HEK293T (cell line): ENCODE results near the gene EPHX1.

Experiments used
- ARNT ChIP-seq: fragments of 450-650 bp; IDR thresholded peaks from 2 replicates; pipeline ENCODE4 v1.6.1; 2017; ENCODE audit warnings: mild to moderate bottlenecking
- BHLHE40 ChIP-seq: fragments of 450-650 bp; IDR thresholded peaks from 2 replicates; pipeline ENCODE4 v1.6.1; 2016; ENCODE audit warnings: mild to moderate bottlenecking, moderate library complexity, borderline replicate concordance
- CTBP1 ChIP-seq: fragments of 450-650 bp; IDR thresholded peaks from 2 replicates; pipeline ENCODE4 v1.6.1; 2016; ENCODE audit warnings: borderline replicate concordance
- FOXM1 ChIP-seq: fragments of 450-650 bp; IDR thresholded peaks from 2 replicates; pipeline ENCODE4 v1.6.1; 2017; ENCODE audit warnings: mild to moderate bottlenecking, borderline replicate concordance
- SUZ12 ChIP-seq: fragments of 450-650 bp; IDR thresholded peaks from 2 replicates; pipeline ENCODE4 v1.6.1; 2016; ENCODE audit warnings: mild to moderate bottlenecking
- TARDBP ChIP-seq: fragments of 450-650 bp; IDR thresholded peaks from 2 replicates; pipeline ENCODE4 v1.6.1; 2016
- ZNF384 ChIP-seq: fragments of 450-650 bp; IDR thresholded peaks from 2 replicates; pipeline ENCODE4 v1.6.1; 2016

DNA sequence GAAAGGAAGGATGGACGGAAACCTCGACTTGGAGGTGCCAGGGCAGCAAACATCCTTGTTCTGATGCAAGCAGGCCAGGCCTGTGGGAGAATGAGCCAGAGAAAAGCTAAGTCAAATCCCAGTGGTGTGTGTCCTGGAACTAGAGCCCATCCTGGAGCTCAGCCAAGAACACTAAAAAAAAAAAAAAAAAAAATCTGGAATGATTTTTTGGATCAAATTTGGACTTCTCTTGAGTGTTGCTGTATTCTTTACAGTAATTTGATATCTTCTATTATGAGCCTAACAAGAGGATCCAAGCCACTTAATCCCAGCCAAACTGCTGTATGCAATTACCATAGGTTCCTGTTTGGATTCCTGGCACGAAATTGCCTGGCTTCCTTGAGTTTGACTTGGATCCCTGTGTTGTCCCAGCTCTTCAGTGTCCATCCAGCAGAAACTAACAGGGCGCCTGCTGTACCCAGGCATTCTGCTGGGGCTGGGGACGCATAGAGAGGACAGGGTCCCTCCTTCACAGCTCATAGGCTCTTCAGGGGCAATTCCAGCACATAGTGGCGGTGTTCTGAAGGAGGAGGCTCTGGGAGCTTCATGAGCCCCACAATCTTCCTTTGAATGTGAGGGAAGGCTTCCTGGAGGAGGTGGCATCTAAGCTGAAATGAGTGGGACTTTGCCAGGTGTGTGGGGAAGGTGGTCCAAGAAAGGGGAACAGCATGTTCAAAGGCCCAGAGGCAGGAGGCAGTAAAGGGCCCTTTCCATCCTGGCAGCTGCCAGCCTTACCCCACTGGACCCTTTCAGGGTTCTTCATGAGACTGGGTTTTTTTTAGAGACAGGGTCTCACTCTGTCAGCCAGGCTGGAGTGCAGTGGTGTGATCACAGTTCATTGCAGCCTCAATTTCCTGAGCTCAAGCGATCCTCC lies 24.7 kb downstream of the EPHX1 start:
- no peak for TF ChIP-seq TARDBP
- no peak for TF ChIP-seq ARNT
- no peak for TF ChIP-seq CTBP1
- no peak for TF ChIP-seq BHLHE40
- TF ChIP-seq FOXM1, result no peak
- no peak for TF ChIP-seq SUZ12
- TF ChIP-seq ZNF384, result no peak; the same call in 1 of the 2 replicates
